LoVo (cell line): ENCODE measurements around the gene ZNF423.

ENCODE experiments used
- DNase-seq: peaks from one replicate; pipeline ENCODE4 v3.0.0-alpha.2; 2016; ENCODE audit warnings: low spot score

The ZNF423 gene

DNA sequence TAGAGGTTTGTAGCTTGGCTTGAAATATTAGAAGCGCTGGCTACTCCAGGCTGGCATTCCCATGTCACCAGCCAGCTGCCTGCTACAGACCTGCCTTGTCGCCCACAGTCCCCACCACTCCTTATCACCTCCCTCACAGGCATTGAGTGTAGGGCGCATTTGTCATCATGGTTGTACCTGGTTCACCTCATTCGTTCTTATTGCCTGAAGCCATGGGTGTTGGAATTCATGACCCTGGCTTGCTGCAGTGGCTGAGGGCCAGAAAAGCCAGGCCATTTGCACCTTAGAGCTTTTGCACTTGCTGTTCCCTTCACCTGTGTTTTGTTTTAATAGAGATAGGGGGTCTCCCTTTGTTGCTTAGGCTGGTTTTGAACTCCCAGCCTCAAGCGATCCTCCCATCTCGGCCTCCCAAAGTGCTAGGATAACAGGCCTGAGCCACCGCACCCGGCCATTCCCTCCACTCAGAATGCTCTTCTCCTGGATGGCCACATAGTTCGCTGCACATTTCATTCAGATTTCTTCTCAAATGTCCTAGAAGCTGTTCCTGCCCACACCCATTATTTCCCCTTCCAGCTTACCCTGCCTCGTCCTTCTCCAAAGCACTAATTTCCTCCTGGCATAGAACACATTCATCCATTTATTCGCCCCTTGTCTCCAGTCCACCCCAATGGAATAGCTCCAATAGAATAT is 384.7 kb downstream of the ZNF423 start:
- DNase-seq = no peak

DNA sequence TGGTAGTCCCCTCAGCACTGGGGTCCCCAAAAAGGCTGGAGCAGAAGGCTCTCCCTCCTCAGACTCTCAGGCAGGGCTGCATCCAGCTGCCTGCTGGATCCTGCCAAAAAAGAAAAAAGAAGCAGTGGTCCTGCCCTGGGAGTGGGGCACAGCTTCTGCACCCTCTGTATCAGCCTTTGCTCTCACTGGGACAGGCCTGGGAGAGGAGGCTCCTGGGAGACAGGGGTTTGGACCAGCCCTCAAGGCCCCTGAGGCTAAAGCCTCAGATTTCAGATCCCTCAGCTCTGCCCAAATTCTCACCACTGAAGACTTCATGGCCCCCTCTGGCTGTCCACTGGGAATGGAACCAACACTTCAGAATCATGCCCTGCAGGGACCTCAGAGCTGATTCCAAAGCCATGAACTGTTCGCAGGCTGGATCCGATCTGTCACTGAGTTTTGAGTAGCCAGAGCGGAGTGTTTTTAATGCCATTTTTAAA is 385.4 kb downstream of the ZNF423 start:
- no peak for DNase-seq

DNA sequence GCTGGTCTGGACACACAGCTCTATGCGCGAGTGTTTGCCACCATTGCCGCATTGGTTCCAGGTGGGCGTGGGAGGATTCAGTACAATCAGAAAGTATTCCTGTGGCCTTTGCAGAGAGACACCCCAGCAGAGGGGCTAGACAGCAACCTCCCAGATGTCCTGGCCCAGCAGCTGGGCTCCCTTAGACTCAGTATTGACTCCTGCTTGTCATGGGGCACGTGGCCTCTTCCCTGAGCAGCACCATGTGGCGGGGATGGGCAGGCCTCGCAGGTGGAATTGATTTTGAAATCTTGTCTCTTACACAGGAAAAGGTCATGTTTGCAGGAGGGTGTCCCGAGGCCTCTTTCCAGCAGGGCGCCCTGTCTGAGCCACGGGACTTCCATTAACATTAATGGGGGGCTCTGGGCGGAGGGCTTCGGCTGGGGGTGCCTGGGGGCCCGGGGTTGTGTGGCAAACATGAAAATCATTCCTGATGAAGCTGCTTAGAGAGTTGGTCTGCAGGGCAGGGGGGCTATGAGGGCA is 385.9 kb downstream of the ZNF423 start:
- DNase-seq = no peak

DNA sequence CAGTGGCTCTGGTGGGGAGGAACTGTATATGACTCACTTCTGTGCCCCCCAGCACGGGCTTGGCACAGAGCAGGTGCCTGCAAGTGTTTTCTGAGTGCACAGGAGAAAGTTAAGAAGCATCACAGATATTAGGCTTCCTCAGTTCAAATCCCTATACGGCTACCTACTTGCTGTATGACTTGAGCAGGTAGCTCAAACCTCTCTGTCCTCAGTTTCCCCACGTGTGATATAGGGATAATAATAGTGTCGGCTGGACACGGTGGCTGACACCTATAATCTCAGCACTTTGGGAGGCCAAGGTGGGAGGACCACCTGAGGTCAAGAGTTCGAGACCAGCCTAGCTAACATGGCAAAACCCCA is 386.6 kb downstream of the ZNF423 start:
- DNase-seq = no peak

DNA sequence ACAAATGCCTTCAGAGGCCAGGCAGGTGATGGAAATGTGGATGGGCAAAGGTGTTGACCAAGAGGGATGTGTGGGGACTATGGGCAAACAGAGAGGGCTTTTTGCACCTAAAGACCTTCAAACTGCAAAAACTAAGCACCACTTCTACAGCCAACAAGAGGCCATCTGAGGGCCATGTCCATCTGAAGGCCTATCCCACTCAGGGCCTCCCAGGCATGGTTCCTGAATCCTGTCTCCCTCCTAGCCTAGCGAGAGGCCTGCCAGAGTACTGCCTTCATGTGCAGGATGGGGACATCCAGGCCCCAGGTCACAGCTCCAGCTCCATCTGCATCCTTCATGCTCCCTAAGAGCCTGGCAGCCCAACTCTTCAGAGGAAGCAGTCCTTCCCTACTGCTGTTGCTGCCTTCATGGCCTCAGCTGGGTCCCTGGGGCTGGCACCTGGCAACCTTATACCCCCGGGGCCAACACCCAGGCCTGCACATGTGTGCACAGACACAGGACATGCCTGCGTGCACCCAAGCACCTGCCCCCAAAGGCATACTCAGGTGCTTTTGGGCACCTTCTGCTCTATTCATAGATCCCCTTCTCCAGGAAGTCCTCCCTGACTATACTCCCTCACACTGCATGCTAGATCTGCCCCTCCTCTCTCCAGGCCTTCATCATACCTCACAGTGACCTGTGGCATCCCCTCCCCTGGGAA is 387.2 kb downstream of the ZNF423 start:
- DNase-seq = no peak

DNA sequence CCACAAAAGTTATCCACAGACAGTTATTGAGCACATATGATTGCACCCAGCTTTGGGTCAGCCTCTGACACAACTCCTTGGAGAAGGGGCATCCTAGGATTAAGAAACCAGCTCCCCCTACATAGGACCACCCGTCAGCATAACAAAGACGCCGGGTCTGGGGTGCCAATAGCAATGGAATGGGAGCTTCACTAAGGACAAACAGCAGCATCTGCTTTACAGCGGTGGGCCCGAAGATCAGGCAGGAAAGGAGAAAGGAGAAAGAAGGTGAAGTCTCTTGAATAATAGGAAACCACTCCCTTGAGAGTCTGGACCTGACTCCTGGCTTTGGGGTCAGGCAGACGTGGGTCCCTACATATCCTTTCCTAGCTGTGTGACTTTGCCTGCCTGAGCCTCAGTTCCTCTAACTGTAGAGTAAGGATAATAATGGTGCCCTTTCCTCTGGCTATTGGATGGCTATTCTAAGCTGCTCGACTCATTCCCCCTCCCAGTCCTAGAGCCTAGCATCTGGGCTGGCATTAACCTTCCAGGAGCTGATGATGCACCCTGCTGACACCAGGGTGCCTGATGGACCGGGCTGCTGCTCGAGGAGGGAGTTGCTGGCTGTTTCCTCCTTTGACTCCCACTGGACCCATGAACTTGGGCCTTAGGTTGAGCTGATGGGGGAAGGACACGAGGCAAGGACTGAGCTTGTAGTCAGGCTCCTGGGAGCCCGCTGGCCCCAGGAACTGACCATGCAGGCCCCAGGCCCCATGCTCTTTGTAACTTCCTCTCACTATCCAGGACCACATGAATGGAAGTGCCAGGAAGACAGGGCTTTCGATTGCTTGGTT is 388.2 kb downstream of the ZNF423 start:
- DNase-seq = no peak

DNA sequence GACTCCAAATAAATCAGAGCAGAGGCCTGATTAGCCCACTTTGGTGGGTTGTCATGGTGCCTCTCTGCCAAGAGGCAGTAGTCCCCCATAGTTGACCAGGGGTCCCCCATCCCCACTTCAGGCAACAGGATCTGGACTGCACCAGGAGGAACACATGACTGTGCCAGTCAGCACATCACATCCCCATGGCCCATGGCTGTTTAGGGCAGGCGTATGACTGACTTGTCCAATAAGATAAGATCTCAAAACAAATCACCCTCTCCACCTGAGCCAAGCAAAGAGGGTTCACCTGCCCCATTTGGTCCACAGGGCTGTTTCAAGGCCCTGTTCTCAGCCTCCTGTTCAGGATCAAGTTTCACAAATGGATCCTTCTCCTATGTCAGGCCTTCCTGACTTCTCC is 389.0 kb downstream of the ZNF423 start:
- DNase-seq = no peak

DNA sequence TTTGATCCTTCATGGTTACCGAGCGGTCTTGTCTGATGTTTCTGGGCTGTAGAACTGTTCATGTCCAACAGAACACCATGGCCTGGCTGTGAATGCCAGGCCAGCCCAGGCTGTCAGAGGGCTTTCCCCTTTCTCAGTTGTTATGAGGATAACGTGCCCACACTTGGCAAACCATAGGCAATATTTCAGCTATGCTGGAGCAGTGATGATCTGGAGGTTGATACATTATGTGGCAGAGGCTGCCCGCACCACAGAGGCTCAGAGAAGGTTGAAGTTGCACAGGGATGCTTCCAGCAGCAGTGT is 389.4 kb downstream of the ZNF423 start:
- DNase-seq = no peak

DNA sequence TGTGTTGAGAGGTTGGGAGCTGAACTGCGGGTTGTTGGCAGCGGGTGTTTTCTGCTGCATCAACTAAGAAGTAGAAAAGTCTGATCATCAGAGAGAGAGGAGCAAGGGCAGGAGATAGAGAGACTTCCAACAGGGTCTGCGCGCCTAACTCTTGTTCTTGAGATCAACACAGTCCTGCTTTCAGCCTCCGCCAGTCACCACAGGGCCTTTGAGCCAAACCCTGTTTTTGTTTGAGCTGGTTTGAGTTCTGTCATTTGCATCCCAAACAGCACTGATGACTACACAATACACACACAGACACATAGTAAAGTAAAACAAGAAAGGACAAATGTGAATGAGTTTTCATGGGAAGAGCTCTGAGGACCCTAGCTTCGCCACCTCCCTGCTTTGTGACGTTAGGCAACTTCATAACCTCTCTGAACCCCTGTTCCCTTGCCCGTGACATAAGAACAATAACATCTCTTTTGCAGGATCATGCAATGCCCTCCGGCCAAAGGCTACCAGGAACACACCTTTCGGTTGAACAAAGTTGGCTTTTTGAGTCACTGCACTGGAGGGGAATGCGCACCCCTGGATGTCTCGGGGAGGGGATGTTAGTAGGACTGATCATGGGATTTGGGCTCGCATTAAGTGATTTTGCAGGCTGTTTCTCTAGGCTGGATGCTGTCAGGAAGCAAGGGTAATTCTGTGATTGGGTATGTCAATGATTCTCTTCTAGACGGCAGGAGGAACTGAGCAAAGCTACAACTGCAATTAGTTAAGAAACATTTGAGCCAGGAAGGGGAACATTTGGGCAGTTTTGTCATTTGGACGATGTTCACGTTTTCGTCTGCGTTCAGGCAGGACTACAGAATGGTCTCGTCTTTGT is 390.0 kb downstream of the ZNF423 start:
- no peak for DNase-seq

DNA sequence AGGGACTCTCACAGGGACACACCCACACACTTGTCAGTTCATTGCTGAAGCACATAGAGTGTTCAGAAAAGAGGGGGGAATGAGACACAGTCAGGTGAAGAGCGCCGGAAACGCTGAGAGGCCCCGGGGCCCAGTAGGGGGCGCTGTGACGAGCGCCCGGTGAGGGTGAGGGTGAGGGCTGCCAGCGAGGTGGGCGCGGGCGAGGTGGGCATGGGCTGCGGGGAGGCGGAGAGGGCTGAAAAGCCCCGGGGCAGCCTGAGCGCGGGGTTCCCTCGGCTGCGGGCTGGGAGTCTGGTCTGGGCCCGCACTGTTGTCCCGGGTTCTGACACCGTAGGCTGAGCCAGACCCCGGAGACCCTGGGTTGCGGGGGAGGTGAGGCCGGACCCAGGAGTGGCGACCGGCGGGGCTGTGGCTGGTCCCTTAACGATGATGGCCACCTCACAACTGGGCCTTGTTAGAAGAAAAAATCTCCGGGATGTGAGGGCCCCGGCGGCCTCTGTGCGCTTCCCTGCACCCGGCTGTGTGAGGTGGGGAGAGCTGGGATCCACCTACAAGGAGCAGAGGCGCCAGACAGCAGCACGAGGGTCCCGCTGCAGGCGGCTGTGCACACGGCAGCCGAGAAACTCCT is 390.9 kb downstream of the ZNF423 start:
- DNase-seq = no peak

DNA sequence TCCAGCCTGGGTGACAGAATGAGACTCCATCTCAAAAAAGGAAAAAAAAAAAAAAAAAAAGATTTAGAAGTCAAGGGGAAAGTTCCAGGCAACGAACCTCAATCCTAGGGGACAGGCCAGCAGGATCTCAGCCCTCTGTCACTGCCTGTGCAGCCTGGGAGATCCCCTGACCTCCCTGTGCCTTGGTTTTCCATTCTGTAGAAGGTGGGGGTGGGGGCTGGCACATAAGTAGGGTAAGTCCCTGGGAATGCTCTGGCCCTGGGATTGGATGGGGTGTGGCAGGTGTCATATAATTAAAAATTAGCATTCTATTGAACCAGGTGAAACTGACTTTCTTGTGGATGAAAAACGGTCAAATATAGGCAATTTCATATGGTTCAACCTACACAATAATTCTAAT is 391.8 kb downstream of the ZNF423 start:
- DNase-seq = no peak

DNA sequence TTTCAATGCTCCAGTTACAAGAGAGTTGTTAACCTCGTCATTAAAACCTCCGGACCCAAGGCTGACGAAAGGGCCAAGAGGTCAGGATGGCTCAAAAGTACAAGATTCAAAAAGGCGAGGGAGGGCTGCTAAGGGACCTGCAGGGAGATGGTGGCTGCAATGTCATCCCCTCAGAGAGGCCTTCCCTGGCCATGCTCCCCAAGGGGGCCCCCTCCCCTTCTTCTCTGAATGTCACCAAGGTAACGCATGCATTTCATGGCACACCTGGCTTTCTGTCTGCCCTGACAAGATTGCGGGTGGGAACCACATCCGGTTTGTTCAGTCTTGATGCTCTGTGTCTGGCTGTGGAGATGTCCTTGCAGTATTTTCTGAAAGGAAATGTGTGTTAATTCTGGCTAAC is 392.4 kb downstream of the ZNF423 start:
- no peak for DNase-seq

DNA sequence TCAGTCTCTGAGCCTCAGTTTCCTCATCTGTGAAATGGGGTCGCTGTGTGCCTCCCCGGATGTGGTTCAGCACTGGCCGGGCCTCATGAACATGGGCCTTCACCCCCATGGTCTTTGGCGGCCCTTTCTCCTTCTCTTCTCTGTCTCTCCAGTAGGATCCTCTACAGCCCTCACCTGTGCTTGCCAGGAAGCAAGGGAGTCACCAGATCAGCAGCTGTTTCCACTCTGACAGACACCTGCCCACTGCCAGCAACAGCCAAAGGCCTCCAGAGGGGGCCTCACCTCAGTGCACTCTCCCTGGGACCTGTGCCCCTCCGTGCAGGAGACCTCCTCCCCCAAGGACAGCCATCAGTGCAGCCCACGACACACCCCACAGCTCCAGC is 392.9 kb downstream of the ZNF423 start:
- no peak for DNase-seq

DNA sequence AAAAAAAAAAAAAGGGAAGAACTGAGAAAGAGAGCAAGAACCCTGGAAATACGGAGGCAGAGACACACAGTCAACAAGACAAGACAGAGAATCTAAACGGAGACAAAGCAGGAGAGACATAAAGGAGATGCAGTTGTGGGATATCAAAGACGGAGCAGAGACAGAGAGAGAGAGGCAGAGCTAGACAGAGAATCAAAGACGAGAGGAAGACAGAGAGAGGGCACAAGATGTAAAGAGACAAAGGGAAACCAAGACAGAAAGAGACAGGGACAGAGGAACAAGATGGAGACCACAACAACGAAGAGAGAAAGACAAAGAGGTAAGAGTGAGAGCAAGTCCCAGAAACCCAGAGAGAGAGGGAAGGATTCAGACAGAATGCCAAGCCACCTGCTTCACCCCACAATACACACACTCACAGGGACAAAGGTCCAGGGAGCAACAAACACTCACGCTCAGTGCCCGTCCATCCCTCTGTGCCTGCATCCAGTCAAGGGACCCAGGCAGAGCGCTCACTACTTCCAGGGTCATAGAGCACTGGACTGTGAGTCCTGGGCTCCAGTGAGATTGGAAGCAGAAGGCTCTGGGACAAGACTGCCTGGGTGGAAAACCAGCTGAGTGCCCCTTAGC is 393.4 kb downstream of the ZNF423 start:
- DNase-seq = no peak

DNA sequence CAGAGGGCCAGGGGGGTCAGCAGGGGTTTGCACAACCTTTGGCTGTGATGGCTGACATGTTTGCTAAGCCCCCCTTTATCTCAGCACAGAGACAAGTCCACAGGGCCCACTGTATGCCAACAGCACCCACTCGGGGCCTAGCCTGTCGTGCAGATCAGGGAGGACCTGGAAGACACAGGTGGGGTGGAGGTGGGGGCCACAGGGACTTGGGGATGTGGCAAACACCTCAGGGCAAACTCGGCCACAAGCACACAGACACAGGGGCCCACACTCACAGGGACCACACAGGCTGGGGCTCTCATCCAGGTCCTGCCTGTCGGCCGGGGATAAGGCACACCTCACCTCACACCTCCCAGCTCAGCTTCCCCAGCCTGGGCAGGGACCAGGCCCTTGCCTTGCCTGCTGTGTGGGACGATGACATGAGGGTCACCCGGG is 394.4 kb downstream of the ZNF423 start:
- no peak for DNase-seq

DNA sequence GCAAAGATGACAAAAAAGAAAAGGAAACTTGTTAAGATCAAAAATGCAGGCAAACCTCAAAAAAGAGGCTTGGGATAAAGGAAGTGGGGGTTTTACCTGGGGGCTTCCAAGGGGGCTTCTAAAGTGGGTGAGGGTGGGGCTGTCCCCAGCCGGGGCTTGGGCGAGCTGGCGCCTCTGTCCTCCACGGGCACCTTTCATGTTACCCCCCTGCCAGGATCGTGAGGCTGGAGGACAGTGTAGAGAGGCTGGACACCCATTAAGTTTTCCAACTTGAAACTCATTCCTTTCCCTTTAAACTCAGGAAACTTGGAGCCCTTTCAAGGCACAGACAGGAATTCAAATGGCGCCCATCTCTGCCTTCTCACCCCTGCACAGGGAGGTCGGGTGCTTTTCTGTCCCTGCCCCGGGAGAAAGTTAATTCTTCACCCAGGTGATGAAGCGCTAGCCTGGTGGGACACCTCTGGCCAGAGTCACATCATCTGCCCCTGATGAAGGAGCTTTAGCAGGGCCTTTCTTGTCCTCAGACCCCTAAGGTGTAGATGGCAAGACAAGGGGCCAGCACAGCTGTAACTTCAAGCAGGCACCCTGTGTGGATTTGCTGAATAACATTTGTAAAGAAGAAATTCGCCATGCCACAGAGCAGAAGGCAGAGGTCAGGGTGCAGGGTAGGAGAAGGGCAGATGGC is 395.0 kb downstream of the ZNF423 start:
- DNase-seq = no peak

DNA sequence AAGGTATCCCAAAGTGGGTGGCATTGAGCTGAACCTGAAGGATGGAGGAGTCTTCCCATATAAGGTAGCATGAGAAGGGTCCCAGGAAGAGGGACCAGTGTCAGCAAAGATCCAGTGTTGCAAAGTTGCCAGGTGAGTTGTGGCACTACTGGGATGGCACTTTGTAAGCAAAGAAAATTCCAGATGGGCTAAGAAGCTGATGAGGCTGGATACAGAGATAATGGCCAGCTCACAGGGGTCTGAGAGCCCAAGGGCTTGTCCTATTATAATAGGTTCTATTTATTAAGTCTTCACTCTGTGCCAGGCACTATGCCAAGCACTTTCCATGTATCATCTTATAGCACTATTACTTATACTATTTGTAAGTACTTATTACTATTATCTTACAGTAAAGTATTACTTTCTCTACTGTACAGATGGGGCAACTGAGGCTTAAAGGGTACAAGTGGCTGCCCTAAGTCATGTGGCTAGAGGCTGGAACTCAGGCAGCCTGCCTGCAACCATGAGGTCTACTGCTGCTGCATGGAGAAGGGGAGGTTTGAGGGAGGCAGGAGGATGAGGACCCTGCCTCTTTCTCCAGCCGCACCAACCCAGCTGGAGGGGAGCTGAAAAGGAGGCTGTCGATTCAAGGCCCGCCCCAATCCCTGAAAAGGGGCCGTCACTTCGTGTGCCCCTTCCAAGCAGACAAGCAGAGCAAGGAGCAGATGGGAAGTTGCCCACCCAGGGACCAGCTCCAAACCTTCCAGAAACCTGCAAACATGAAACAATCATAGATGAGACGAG is 395.8 kb downstream of the ZNF423 start:
- no peak for DNase-seq

DNA sequence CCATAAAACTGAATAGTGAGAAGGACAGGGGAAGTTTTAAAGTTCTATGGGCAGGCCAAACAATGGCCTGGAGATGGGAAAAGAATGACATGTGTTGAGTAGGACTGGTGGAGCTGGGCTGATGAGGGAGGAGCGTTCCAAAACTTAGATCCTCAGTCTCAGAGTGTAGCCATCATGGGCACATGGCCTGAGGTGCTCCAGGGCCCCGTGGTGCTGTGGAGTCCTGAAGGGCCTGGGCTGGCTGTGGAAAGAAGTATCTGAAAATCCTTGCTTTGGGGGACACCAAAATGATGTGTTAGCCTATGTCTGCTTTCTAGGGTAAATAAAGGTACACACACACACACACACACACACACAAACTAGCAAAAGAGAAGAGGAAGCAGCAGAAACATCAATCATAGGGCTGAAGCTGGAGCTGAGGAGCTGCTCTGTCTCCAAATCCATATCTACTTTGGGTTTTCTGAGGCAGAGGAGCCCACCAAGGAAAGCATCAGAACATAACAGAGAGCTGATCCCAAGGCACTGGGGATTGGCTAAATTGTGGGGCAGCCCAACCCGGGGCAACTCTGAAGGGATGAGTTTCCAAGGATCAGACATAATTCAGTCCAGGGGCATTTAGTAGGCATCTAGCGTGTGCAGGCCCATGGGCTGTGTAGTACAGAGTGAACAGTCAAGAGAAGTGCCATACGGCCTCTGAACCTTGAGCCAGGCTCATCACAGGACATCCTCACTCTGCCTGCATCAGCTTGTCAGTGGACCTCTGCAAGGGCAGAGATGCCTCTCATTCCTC is 397.1 kb downstream of the ZNF423 start:
- DNase-seq = no peak

DNA sequence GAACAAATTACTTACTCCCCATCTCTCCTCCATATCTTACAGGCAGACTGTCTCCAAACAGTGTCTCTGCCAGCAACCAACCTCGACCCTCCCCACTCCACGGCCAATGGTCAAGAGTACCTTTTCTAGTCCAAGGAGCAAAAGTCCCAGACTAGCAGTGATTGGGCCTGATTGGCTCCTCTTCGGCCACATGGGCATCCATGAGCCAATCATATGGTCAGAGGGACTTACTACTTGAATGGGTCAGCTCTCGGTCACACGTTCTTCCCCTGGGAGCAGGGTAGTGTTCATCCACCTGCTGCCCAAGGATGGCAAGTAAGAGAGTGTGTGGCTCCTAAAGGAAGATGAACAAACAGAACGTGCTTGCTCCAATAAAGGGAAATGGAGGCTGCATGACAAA is 397.7 kb downstream of the ZNF423 start:
- DNase-seq = no peak
